Esophagus muscularis mucosa (tissue), 4 donors: ENCODE measurements around the gene ASNSD1.
"Not testable (repeated sequence)": the region's sequence is repeated elsewhere in the genome, so short reads cannot be mapped to it uniquely, and the experiment has no call there.

Source experiments
- EP300 ChIP-seq: sonication (generic); formaldehyde crosslinking; IDR thresholded peaks from one replicate; pipeline ENCODE4 v1.6.1; 2017; ENCODE audit warnings: antibody characterized with exemption
- POLR2A ChIP-seq: fragments of 450-650 bp; IDR thresholded peaks from one replicate; pipeline ENCODE4 v1.6.1; 2017; ENCODE audit warnings: antibody characterized with exemption, moderate library complexity, mild to moderate bottlenecking, low read depth
- POLR2AphosphoS5 ChIP-seq, 2 donors: sonication (generic); formaldehyde crosslinking; IDR thresholded peaks; one replicate each; pipeline ENCODE4 v1.6.1; 2017; ENCODE audit warnings: antibody characterized with exemption in 2 of 2
- TF ChIP-seq, protein P1 (sequence below), 3 experiments: fragments of 200-600 bp in 2 of 3; fragments of 450-650 bp in 1 of 3; sonication (generic) in 2 of 3; IDR thresholded peaks; one replicate each; pipeline ENCODE4 v1.5.1; 2017 to 2019; ENCODE audit warnings: antibody characterized with exemption in 3 of 3, mild to moderate bottlenecking in 2 of 3, moderate library complexity in 1 of 3

- TF ChIP-seq, protein P1, sequence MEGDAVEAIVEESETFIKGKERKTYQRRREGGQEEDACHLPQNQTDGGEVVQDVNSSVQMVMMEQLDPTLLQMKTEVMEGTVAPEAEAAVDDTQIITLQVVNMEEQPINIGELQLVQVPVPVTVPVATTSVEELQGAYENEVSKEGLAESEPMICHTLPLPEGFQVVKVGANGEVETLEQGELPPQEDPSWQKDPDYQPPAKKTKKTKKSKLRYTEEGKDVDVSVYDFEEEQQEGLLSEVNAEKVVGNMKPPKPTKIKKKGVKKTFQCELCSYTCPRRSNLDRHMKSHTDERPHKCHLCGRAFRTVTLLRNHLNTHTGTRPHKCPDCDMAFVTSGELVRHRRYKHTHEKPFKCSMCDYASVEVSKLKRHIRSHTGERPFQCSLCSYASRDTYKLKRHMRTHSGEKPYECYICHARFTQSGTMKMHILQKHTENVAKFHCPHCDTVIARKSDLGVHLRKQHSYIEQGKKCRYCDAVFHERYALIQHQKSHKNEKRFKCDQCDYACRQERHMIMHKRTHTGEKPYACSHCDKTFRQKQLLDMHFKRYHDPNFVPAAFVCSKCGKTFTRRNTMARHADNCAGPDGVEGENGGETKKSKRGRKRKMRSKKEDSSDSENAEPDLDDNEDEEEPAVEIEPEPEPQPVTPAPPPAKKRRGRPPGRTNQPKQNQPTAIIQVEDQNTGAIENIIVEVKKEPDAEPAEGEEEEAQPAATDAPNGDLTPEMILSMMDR (IDR thresholded peaks at IDR 0.05): not testable (repeated sequence)
- not testable (repeated sequence) for TF ChIP-seq POLR2A; EP300; POLR2AphosphoS5 (IDR thresholded peaks at IDR 0.05)
Measured at GRCh38 chr2:189653464-189653863, 7.8 kb upstream of the ASNSD1 start.
